ENCODE data around the gene PCYT2. TPM values are rescaled to one million over a fixed set of nuclear protein-coding genes. Genes with fewer than 3 reads are reported as not detected.
"Not testable (repeated sequence)": the region's sequence is repeated elsewhere in the genome, so short reads cannot be mapped to it uniquely, and the experiment has no call there.

The PCYT2 gene
- total RNA-seq, 2 experiments from 2014 or later, result 41.6 to 44.4 TPM

DNA sequence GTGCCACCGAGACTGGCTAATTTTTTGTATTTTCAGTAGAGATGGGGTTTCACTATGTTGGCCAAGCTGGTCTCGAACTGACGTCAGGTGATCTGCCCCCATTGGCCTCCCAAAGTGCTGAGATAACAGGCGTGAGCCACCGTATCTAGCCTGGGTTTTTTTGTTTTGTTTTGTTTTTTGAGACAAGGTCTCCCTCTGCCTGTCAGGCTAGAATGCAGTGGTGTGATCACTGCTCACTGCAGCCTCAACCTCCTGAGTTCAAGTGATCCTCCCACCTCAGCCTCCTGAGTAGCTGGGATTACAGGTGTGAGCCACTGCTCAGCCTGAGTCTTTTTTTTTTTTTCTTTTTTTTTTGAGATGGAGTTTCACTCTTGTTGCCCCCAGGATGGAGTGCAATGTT lies 42.2 kb upstream of the PCYT2 start:
- H3K4me1 Mint-ChIP-seq; H3K9me3 Mint-ChIP-seq; DNase-seq; H3K36me3 Mint-ChIP-seq (ENCODE audit: low read depth); H3K4me3 Mint-ChIP-seq; H3K27ac Mint-ChIP-seq: not testable (repeated sequence)
- POLR2A ChIA-PET, result interaction anchor here (1.1 kb wide), 1 partner anchor 10 kb away, joined by 3 read pairs; no protein-coding TSS in a partner anchor
- H3K27me3 Mint-ChIP-seq, result peaks cover 15% of the 10 kb centered on the region
- CTCF ChIA-PET, result interaction anchor here (0.7 to 1.2 kb wide), 4 partner anchors 9 to 68 kb away, joined by 3 to 5 read pairs (median 3); partner anchors contain the start of gene MAFG

DNA sequence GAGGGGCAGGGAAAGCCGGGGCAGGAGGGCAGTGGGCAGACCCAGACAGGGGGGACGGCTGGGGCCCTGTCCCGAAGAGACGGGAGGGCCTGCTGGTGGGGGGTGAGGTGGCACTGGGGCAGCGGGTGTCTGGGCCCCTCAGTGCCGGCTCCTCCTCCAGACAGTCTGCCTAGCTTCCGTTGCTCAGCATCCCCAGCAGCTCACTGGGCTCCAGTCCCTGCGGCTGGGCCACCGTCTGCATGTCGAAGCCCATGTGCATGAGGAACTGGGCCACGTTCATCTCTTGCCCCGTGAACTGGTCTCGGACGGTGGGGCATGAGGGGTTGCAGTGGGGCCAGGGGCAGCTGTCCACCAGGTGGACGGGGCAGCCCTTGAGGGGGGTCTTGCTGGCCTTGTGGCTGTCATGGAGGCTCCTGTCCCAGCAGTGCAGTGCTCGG lies 41.6 kb upstream of the PCYT2 start:
- POLR2A ChIA-PET, result interaction anchor here (1.3 kb wide), 1 partner anchor 24 kb away, joined by 3 read pairs; no protein-coding TSS in a partner anchor
- Mint-ChIP-seq H3K27ac (no peak overlapping the region), H3K27me3 (peaks cover 10% of the 10 kb centered on the region), H3K36me3 (ENCODE audit: low read depth) (no peaks in the 10 kb centered on the region), H3K4me1 (no peaks in the 10 kb centered on the region), H3K4me3 (no peak overlapping the region), H3K9me3 (no peaks in the 10 kb centered on the region)
- DNase-seq, result no peak
- CTCF ChIA-PET, result no interaction called here

DNA sequence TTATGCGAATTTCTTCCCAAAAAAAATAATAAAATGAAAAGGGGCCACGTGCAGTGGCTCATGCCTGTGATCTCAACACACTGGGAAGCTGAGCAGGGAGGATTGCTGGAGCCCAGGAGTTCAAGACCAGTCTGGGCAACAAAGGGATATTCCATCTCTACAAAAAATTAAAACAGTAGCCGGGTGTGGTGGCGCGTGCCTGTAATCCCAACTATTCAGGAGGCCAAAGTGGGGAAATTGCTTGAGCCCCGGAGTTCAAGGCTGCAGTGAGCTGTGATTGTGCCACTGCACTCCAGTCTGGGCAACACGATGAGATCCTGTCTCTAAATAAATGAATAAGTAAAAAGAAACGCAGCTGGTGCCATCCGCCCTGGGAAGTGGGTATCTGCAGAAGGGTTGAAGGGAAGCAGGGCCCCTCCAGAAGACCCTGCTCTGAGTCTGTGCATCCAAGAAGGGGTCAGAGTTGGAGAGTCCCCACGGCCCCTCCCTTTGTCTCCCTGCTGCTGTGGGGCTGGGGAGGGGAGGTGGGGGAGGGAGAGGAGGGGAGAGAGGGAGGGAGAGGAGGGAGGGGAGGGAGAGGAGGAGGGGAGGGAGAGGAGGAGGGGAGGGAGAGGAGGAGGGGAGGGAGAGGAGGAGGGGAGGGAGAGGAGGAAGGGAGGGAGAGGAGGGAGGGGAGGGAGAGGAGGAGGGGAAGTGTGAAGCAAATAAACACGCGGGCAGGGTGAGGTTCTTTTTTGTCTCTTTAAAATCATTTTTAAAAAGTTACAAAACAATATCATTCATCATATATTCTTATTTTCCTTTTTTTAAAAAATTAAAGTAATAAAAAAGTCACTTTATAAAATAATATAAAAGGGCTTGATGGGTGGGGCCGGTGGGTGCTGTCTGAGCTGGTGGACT lies 40.8 kb upstream of the PCYT2 start:
- ChIA-PET POLR2A (interaction anchor here (1.3 kb wide), 1 partner anchor 25 kb away, joined by 3 read pairs; no protein-coding TSS in a partner anchor), CTCF (no interaction called here)
- Mint-ChIP-seq H3K4me3 (no peak overlapping the region), H3K9me3 (no peaks in the 10 kb centered on the region), H3K27ac (no peak overlapping the region), H3K36me3 (ENCODE audit: low read depth) (no peaks in the 10 kb centered on the region), H3K4me1 (no peaks in the 10 kb centered on the region), H3K27me3 (peaks cover 5% of the 10 kb centered on the region)
- DNase-seq, result no peak

DNA sequence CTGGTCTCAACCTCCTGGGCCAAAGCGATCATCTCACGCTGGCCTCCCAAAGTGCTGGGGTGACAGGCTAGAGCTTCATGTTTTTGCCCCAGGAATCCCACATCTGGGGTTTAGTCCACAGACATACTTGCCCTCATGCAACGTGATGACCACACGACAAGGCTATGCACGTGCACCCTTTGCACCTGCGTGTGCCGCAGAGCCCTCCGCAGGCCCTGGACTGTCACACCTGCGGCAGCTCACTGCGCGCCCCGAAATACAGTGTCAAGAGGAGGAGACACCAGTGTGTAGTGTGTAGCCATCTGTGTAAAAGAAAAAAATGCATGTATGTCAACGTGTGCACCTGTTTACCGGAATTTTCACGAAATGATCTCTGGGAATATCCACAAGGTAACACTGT lies 39.3 kb upstream of the PCYT2 start:
- Mint-ChIP-seq H3K9me3 (no peaks in the 10 kb centered on the region), H3K4me3 (no peak overlapping the region), H3K27me3 (peaks cover 5% of the 10 kb centered on the region), H3K36me3 (ENCODE audit: low read depth) (no peaks in the 10 kb centered on the region), H3K4me1 (no peaks in the 10 kb centered on the region), H3K27ac (no peak overlapping the region)
- DNase-seq, result no peak
- ChIA-PET CTCF (no interaction called here), POLR2A (interaction anchor here (1.2 kb wide), 1 partner anchor 223 kb away, joined by 3 read pairs; no protein-coding TSS in a partner anchor)

DNA sequence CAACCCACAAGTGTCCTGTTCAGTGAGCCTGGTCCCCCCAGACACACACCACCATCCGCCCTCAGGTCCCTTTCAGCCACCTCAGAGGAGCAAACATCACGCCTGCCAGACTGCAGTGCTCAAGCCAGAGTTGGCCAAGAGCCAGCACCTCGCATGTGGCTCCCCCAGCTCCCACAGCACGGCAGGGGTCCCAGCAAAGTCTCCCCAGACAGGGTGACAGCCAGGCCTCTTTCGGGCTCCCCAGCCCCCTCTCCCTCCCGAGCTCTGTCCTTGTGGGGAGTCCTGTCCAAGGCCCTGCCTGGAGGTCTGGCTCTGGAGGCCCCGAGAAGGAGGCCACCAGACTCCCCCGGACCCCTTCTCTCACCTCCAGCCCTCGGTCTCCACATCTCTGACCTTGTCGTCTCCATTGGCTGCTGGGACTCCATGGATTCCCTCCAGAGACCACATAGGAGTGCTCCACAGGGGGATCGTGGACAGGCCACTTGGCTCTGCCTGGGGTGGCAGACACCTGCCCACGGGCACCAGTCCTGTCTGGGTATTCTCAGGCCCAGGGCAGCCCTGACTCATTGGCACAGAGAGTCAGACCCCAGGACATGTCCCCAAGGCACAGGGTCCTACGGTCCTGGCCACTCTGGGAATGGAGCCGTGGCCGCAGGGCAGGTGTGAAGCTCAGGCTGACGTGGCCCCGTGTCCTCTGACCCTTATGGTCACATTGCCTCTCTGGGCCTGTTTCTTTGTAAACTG lies 37.6 kb upstream of the PCYT2 start:
- DNase-seq, result no peak
- Mint-ChIP-seq H3K4me1 (no peaks in the 10 kb centered on the region), H3K36me3 (ENCODE audit: low read depth) (no peaks in the 10 kb centered on the region), H3K27me3 (peaks cover 5% of the 10 kb centered on the region), H3K9me3 (no peaks in the 10 kb centered on the region), H3K4me3 (no peak overlapping the region), H3K27ac (no peak overlapping the region)
- ChIA-PET POLR2A (no interaction called here), CTCF (no interaction called here)

DNA sequence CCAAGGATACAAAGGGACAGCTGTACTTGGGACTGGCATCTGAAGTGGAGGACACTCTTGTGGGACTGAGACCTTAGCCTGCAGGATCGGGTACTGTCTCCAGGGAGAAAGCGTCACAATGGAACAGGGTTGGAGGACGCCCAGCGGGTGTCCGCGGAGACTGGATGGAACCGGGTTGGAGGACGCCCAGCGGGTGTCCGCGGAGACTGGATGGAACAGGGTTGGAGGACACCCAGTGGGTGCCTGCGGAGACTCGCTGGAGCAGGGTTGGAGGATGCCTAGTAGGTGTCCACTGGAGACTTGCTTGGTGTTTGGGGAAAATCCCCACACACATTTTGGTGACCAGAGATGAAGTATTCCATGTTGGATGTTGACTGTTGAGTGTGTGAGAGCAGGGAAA lies 36.0 kb upstream of the PCYT2 start, which contains the start of gene MYADML2:
Gene MYADML2, minus strand, starts transcription at position 45 of the 400 bp plus-strand sequence. CDS start 5,492 bp downstream, outside the sequence.
- H3K9me3 Mint-ChIP-seq, result no peaks in the 10 kb centered on the region
- no peaks in the 10 kb centered on the region for H3K36me3 Mint-ChIP-seq (ENCODE audit: low read depth)
- peaks cover 2% of the 10 kb centered on the region for H3K27me3 Mint-ChIP-seq
- DNase-seq, result no peak
- no peaks in the 10 kb centered on the region for H3K4me1 Mint-ChIP-seq
- ChIA-PET CTCF (no interaction called here), POLR2A (no interaction called here)
- no peak within 1 kb of the TSS for H3K27ac Mint-ChIP-seq
- H3K4me3 Mint-ChIP-seq, result no peak within 1 kb of the TSS

DNA sequence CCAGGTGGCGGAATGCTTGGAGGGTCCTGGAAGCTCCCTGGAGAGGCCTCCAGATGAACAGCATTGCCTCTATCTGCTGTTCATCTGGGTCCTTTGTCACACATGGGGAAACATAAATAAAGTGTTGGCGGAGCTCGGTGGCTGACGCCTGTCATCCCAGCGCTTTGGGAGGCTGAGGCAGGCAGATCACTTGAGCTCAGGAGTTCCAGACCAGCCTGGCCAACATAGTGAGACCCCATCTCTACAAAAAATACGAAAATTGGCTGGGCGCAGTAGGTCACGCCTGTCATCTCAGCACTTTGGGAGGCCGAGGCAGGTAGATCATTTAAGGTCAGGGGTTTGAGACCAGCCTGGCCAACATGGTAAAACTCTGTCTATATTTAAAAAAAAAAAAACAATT lies 33.7 kb upstream of the PCYT2 start:
- Mint-ChIP-seq H3K27me3 (no peaks in the 10 kb centered on the region), H3K4me1 (no peaks in the 10 kb centered on the region), H3K4me3 (no peak overlapping the region), H3K36me3 (ENCODE audit: low read depth) (no peaks in the 10 kb centered on the region), H3K27ac (no peak overlapping the region), H3K9me3 (no peaks in the 10 kb centered on the region)
- ChIA-PET POLR2A (no interaction called here), CTCF (interaction anchor here (1.4 to 1.7 kb wide), 2 partner anchors 9 to 15 kb away, joined by 3 to 5 read pairs; no protein-coding TSS in a partner anchor)
- no peak for DNase-seq

DNA sequence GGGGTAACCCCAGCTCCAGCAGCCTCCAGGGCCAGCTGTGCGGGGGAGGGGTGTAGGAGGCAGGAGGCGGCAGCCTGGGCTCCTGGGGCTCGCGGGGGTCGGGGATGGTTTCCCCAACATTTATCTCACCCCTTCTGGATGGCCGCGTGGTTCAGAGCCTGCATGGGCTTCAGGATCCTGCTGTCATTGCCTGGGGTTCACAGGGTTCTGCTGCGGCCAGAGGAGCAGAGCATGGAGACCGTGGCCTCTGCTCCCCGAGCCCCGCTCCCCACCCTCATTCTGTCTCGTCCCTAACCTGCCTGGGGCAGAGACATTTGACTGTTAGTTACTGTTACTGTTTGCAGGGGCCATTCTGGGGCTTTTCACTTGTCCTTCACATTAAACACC lies 31.0 kb upstream of the PCYT2 start:
- H3K27ac Mint-ChIP-seq, result no peak overlapping the region
- ChIA-PET POLR2A (no interaction called here), CTCF (interaction anchor here (0.7 kb wide), 1 partner anchor 81 kb away, joined by 3 read pairs; no protein-coding TSS in a partner anchor)
- no peak overlapping the region for H3K4me3 Mint-ChIP-seq
- no peaks in the 10 kb centered on the region for H3K27me3 Mint-ChIP-seq
- no peaks in the 10 kb centered on the region for H3K36me3 Mint-ChIP-seq (ENCODE audit: low read depth)
- peaks cover 6% of the 10 kb centered on the region for H3K4me1 Mint-ChIP-seq
- no peaks in the 10 kb centered on the region for H3K9me3 Mint-ChIP-seq
- DNase-seq, result no peak

DNA sequence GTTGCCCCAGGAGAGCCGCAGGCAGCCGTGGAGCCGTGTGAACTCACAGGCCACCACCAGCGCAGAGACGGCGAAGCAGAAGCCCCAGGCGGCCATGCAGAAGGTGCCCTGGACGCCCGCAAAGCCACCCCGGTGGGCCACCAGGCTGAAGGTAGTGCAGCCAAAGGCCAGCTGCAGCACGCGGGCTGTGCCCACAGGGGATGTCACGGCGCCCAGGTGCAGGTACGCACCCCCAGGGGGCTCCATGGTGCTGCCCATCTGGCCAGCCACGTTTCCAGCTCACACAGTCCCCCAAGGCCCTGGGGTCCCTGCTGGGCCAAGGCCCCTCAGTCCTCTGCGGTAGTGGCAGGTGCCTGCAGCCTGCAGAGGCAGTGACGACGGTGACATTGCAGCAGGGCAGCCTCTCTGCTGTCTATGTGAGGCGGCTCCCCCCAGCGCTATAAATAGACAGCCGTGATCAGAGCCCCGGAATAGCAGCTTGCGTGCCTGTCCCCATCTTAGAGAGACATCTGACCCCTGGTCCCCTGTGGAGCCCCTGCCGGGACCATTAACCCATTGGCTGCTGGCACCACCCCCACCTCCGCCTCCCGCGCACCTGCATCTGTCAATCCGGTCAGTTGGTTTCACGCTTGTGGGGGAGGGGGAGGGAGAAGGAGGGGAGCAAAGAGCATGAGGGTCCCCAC lies 30.4 kb upstream of the PCYT2 start:
- no peaks in the 10 kb centered on the region for H3K36me3 Mint-ChIP-seq (ENCODE audit: low read depth)
- peaks cover 7% of the 10 kb centered on the region for H3K4me1 Mint-ChIP-seq
- H3K9me3 Mint-ChIP-seq, result no peaks in the 10 kb centered on the region
- no peak overlapping the region for H3K4me3 Mint-ChIP-seq
- DNase-seq, result no peak
- POLR2A ChIA-PET, result no interaction called here
- CTCF ChIA-PET, result no interaction called here
- no peaks in the 10 kb centered on the region for H3K27me3 Mint-ChIP-seq
- no peak overlapping the region for H3K27ac Mint-ChIP-seq

DNA sequence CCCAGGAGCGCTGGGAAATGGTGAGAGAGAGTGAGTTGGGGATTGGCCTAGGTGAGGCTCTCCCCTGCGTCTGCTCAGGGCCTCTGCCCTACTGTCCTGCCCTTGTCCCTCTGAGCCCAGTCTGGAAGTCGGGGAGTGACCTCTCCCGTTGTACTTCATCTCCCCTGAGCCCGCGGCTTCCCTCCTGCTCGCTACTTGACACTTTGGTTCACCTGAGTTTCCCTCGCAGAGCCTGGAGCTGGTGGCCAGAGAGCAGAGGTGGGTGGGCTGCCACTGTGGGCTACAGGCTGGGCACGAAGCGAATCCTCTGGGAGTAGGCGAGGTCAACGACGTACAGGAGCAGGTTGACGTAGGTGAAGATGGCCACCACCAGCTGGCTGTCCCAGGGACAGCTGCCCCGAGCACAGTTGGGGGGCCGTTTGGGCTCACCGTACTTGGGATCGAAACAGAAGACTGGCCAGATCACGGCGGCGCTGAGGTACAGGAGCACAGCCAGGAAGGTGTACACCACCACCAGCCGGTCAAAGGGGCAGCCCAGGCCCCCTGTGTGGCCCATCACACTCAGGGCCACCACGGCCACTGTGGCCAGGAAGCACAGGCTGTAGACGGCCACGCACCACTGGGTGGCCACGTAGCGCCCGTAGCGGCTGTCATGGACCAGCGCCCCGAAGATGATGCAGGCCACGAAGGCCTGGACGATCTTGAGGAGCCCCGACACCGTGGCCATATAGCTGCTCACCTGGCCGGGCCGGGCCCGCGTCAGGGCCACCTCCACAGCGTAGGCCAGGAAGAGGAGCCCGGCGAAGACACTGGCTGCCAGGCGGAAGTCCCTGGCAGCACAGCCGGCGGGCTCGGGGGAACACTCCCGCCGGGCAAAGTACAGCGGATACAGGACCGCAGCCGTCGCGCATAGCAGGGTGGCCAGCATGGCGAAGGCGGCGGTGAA lies 29.6 kb upstream of the PCYT2 start:
- POLR2A ChIA-PET, result no interaction called here
- H3K9me3 Mint-ChIP-seq, result no peaks in the 10 kb centered on the region
- CTCF ChIA-PET, result no interaction called here

DNA sequence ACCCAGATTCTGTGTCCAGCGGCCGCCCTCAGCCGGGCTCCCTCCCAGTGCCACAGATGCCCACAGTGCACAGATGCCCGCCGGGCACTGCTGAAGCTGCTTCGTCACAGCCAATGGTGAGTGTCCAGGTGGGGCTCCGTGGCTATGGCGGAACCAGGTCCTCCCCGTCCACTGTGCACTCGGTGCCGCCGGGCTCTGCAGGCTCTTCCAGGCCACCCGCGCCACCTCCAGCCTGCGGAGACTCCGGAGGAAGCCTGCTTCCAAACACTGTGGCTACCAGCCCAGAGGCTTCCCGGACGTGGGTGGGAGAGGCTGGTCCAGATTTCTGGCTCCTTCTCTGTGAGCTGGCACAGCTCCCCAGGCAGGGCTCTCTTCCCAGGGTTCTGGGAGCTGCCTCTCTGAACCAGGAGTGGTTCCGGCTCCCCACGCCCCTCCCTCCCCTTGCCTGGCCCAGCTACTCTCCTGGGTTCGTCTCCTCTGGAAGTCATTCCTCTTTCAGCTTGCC lies 28.7 kb upstream of the PCYT2 start:
- CTCF ChIA-PET, result no interaction called here

More for the DNA sequence above, 29.6 kb upstream of the PCYT2 start:
- no peak for DNase-seq
- Mint-ChIP-seq H3K27ac (no peak overlapping the region), H3K4me3 (no peak overlapping the region), H3K36me3 (ENCODE audit: low read depth) (no peaks in the 10 kb centered on the region), H3K4me1 (peaks cover 13% of the 10 kb centered on the region), H3K27me3 (no peaks in the 10 kb centered on the region)

DNA sequence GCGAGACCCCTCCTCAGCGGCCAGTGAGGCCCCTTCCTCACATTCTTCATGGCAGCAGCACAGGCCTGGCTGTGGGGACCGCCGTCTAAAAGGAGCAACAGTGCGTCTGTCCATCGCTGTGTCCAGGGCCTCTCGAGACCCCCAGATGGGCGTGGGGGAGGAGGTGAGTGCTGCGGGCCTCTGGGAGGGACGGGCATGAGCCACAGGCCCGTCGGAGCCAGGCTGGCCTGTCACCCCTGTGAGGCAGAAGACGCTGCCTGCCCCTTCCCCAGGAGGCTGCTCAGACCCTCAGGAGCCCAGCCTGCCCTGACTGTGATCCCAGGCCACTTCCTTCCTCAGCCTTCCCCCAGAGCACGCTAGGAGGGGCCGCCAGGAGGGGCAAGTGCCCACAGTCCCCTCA lies 28.0 kb upstream of the PCYT2 start:
- CTCF ChIA-PET, result no interaction called here

More for the DNA sequence above, 28.7 kb upstream of the PCYT2 start:
- H3K36me3 Mint-ChIP-seq (ENCODE audit: low read depth), result no peaks in the 10 kb centered on the region
- H3K4me1 Mint-ChIP-seq, result peaks cover 16% of the 10 kb centered on the region
- no peaks in the 10 kb centered on the region for H3K27me3 Mint-ChIP-seq
- H3K27ac Mint-ChIP-seq, result no peak overlapping the region
- DNase-seq, result no peak
- H3K4me3 Mint-ChIP-seq, result no peak overlapping the region
- H3K9me3 Mint-ChIP-seq, result no peaks in the 10 kb centered on the region
- POLR2A ChIA-PET, result interaction anchor here (1.0 kb wide), 1 partner anchor 70 kb away, joined by 3 read pairs; no protein-coding TSS in a partner anchor

More for the DNA sequence above, 28.0 kb upstream of the PCYT2 start:
- Mint-ChIP-seq H3K4me3 (no peak overlapping the region), H3K4me1 (peaks cover 16% of the 10 kb centered on the region), H3K27me3 (no peaks in the 10 kb centered on the region), H3K27ac (no peak overlapping the region), H3K9me3 (no peaks in the 10 kb centered on the region), H3K36me3 (ENCODE audit: low read depth) (no peaks in the 10 kb centered on the region)
- no peak for DNase-seq
- POLR2A ChIA-PET, result interaction anchor here (1.0 kb wide), 1 partner anchor 69 kb away, joined by 3 read pairs; no protein-coding TSS in a partner anchor
